HG03460 (cell line): ENCODE measurements around the gene COPS9.

Source experiments
- ATAC-seq: cut with Tn5 transposase; IDR thresholded peaks from one replicate; pipeline ENCODE4 v1.9.1; 2021; ENCODE audit not compliant: unreplicated experiment

The COPS9 gene

DNA sequence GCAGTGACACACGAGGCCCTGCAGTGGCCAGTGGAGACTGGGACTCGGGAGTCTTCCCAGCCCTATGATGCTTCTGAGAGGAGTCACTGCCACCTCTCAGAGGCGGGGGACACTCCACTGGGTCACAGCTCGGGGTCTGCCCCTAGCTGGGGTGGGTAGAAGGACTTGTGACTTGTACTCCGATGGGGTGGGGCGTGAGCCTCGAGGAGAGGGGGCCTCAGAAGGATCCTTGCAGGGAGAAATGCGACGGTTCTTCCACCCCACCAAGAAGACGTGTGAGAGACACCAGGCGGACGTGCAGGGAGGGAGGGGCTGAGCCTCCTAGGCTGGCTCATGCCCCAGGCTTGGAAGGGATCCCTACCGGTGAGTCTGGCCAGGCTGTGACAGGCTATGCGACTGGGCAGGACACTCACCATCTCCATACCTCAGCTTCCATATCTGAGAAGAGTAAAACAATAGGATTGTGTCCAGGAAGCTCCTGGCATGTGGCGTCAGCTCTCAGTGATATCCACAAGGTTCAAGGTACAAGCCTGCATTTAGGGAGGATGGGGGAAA lies 15.4 kb upstream of the COPS9 start:
- no peak for ATAC-seq

GRCh38 chr2:240149943-240150784 lies 14.1 kb upstream of the COPS9 start:
- ATAC-seq, result no peak

DNA sequence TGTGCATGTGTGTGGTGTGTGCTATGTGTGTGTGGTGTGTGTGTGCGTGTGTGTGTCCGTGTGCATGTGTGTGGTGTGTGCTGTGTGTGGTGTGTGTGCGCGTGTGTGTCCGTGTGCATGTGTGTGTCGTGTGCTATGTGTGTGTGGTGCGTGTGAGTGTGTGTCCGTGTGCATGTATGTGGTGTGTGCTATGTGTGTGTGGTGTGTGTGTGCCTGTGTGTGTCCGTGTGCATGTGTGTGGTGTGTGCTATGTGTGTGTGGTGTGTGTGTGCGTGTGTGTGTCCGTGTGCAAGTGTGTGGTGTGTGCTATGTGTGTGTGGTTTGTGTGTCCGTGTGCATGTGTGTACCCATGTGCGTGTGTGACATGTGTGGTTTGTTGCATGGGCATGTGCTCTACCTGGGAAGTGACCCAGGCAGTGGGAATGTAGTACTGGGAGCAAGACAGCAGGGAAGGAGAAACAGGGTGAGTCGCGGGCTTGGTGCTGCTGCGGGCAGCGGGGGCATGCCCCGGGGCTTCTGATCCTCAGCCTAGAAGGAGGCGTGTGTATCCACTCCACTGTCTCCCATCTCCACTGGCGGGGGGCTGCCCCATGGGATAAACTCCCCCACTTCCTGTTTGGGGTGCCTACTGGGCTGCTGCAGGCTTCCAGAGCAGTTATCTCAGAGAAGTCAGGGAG lies 11.9 kb upstream of the COPS9 start:
- no peak for ATAC-seq

DNA sequence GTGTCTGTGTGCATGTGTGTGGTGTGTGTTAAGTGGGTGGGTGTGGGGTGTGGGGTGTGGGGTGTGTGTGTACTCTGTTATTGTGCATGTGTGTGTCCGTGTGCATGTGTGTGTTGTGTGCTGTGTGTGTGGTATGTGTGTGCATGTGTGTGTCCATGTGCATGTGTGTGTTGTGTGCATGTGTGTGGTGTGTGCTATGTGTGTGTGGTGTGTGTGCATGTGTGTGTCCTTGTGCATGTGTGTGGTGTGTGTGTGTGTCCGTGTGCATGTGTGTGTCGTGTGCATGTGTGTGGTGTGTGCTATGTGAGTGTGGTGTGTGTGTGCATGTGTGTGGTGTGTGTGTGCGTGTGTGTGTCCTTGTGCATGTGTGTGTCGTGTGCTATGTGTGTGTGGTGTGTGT lies 11.3 kb upstream of the COPS9 start:
- ATAC-seq, result no peak

- no peak for ATAC-seq
Measured at GRCh38 chr2:240146627-240147278, 10.6 kb upstream of the COPS9 start.

- ATAC-seq, result no peak
Measured at GRCh38 chr2:240146141-240146561, 10.0 kb upstream of the COPS9 start.

DNA sequence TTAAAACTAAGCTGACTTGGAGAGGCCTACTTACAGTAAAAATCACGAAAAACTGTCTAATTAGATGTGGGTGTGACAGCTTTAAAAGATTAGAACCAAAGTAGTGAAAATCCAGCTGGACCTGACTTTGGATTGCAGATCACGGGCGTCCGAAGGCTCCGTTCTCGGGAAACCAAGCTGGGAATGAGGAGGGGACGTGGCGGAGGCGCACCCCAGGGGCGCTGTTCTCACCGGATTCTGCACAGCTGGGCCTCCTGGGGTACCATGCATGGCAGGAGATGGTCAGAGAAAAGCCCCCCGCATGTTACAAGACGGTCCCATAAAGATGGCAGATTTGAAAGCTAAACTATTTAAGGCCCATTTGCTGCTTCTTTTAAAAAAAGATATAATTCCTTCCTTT lies 9.4 kb upstream of the COPS9 start:
- ATAC-seq, result no peak

DNA sequence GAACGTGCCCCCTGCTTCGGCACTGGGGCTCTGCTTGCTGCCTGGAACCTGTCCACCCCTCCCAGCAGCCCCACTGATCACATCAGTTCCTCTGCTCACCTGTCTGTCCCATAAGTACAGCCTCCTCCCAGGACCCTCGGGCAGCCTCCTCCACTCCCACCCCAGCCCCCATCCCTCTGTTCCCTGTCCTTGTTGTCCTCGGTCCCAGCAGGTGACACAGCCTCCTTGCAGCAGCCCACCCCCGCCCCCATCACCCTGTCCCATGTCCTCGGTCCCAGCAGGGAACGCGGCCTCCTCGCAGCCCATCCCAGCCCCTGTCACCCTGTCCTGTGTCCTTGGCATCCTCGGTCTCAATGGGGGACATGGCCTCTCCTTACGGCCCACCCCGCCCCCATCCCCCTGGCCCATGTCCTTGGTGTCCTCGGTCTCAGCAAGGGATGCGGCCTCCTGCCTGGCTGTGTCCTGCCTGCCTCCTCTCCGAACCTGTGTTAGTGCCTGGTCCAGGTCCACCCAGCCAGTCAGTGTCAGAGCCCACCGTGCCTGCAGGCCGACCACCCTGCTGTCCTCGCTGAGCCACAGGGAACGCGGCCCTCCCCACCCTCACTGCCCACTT lies 8.7 kb upstream of the COPS9 start:
- no peak for ATAC-seq

- ATAC-seq, result no peak
Measured at GRCh38 chr2:240143801-240144648, 7.9 kb upstream of the COPS9 start.

DNA sequence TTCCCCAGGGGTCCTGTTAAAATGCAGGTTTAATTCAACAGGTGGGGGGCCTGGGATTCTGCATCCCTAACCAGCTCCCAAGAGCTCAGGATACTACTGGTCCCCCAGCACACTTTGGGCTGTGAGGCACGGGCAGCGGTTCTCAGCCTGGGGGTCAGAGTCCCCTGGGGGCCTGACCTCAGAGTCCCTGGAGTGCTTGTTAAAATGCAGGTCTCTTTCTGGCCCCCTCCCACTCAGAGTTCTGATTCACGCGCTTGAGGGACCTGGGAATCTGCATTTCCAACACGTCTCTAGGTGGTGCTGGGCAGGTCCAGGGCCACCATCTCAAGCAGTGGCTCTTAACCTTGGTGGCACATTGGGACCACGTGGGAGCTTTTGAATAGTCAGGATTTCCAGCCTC lies 7.2 kb upstream of the COPS9 start:
- no peak for ATAC-seq

DNA sequence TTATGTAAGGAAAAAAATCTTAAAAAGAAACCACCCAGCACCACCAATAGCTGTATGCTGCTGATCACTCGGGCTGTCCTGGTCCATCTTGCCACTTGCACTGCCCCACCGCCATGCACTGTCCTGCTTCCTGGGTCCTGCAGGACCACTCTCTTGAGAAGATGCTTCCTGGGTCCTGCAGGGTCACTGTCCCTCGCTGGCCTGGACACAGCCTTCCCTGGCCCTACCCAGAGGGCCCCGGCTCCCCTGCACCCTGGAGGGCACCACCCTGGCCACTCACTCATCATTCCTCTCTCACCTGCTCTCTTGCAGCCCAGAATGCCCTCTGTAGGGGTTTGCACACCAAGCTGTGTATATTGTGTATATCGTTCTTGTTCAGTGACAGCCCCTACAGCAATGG lies 6.8 kb upstream of the COPS9 start:
- ATAC-seq, result no peak

DNA sequence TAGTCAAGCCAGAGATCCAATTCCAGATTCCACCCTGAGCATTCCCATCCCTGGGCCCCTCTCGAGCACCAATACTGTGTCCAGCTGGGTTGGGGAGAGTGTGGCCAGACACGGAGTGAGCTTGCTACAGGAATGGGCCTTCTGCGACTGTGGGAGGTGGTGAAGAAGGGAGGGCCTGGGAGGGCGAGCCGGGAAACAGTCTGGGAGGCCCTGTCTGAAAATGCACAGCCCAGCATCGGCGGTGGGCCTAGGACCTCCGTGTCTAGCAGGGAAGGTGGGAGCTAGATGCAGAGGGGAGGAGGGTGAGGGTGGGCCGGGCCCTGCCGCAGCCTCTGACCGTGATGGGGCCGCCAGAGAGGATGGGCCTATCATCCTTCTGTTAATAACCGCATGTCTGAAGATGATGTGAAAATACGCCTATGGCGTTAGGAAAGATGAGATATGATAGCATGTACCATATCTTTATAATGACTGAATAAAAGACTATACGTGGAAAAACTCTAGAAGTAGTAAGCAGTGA lies 6.2 kb upstream of the COPS9 start:
- no peak for ATAC-seq

DNA sequence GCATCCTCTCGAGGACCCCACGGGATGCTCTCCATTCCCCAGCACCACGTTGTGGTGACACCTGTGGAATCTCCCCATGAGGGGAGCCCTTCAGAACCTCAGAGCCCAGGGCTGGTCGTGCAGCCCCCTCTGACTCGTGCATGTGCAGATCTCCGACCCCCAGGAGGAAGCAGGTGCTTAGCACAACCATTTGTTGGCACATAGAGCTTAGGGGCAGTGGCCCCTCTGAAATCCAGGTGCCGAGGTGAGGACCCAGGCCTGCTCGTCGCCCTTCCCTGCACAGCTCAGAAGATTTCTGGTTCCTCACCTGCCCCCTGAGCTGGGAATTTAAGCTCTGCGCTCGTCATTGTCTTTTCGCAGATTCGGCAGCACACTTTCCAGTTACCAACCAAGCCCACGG lies 5.6 kb upstream of the COPS9 start:
- ATAC-seq, result no peak

GRCh38 chr2:240140920-240141319 lies 4.8 kb upstream of the COPS9 start:
- no peak for ATAC-seq

DNA sequence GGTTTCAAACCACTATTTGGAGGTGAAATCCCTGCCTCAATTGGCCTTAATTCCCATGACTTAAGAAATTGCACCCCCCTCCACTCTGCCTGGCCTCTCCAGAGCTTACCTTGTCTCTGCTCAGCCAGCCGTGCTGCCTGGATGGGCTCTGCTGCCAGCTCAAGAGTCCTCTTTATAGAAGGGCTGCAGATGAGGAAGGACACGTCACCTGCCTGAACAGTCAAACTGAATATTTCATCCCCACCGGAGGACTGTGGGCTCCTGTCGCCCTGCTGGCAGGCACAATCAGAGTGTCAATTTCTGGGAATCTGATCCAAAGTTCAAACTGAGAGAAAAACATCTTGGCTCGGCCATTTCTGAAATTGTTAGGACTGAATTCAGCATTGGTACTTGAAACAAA lies 4.4 kb upstream of the COPS9 start, which contains the start of gene OTOS:
Gene OTOS, minus strand, starts transcription at position 148 of the 400 bp plus-strand sequence. CDS start 332 bp downstream, outside the sequence.
- ATAC-seq, result no peak

DNA sequence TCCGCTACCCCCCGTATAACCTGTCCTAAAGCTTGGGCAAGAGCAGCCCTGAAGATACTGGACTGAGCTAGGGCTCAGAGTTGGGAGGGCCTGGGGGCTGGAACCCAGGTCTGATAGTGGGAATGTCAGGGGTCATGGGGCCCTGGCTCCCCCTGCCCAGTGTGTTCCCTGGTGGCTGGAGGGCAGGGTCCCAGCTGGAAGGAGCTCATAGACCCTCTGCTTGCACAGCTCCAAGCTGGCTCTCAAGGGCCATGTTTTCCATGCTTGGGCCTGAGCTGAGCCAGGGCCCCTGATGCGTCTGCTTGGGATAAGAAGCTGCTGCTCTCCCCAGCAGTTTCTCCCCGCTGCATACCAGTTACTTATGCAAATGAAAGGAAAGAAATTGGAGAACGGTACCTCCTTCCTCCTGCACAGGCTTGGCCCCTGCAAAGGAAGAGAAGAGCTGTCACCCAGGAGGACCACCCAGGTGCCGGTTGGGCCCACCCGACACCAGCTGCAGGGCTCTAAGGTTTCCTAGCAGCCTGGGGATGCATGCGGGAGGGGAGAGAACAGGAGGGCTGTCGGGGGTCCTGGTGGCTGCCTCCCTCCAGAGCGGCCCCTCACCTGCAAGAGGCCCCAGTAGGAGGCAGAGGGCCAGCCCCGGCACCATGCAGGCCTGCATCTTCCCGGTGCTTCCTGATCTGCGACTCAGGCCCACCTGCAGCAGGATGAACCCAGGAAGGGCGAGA lies 3.7 kb upstream of the COPS9 start:
- ATAC-seq, result no peak

GRCh38 chr2:240139011-240139441 lies 2.9 kb upstream of the COPS9 start:
- no peak for ATAC-seq

- ATAC-seq, result no peak
Measured at GRCh38 chr2:240138254-240138984, 2.3 kb upstream of the COPS9 start.
